SU-DHL-6 (cell line): Measurements from ENCODE around the gene GPC2.
"Not testable (repeated sequence)": the region's sequence is repeated elsewhere in the genome, so short reads cannot be mapped to it uniquely, and the experiment has no call there.

Experiments
- H2AFZ ChIP-seq: fragments of 200-600 bp; sonication (generic); 2 replicates; pipeline ENCODE4 v1.6.1; 2014; ENCODE audit warnings: low read depth, mild to moderate bottlenecking, moderate library complexity, mixed read lengths, antibody characterized with exemption, low read length; ENCODE audit not compliant: severe bottlenecking
- H3F3A ChIP-seq: fragments of 200-600 bp; shearing (Covaris generic); 2 replicates; pipeline ENCODE4 v1.6.0; 2016; ENCODE audit warnings: antibody characterized with exemption, mild to moderate bottlenecking; ENCODE audit not compliant: insufficient read depth
- H3K27ac ChIP-seq: fragments of 200-600 bp; sonication (generic); 2 replicates; pipeline ENCODE4 v1.5.1; 2016; ENCODE audit warnings: low read depth, mild to moderate bottlenecking, low read length, moderate library complexity, mixed read lengths
- H3K27me3 ChIP-seq: fragments of 200-600 bp; sonication (generic), shearing (Covaris generic); 2 replicates; pipeline ENCODE4 v1.6.0; 2014; ENCODE audit warnings: mild to moderate bottlenecking, low read length
- H3K36me3 ChIP-seq: fragments of 200-600 bp; sonication (generic); 2 replicates; pipeline ENCODE4 v1.6.1; 2014; ENCODE audit warnings: mild to moderate bottlenecking, low read length, mixed read lengths
- H3K4me2 ChIP-seq: fragments of 300-600, 200-600 bp; shearing (Covaris generic), sonication (generic); 2 replicates; pipeline ENCODE4 v1.6.0; 2014; ENCODE audit warnings: low read length, low read depth, mild to moderate bottlenecking; ENCODE audit not compliant: poor library complexity, severe bottlenecking
- H3K4me3 ChIP-seq: fragments of 200-600 bp; sonication (generic); 2 replicates; pipeline ENCODE4 v1.5.1; 2014; ENCODE audit warnings: antibody characterized with exemption, low read length, mild to moderate bottlenecking, mixed read lengths; ENCODE audit not compliant: insufficient read depth, poor library complexity, severe bottlenecking
- H3K79me2 ChIP-seq: fragments of 200-600 bp; sonication (generic); 2 replicates; pipeline ENCODE4 v1.6.1; 2014; ENCODE audit warnings: mild to moderate bottlenecking, low read length, moderate library complexity; ENCODE audit not compliant: insufficient read depth
- H3K9ac ChIP-seq: fragments of 200-600 bp; sonication (generic); 2 replicates; pipeline ENCODE4 v1.7.0; 2014; ENCODE audit warnings: mild to moderate bottlenecking, low read length
- H3K9me2 ChIP-seq: fragments of 200-600 bp; sonication (generic); replicated peaks from 2 replicates; pipeline ENCODE4 v1.6.1; 2014; ENCODE audit warnings: low read length; ENCODE audit not compliant: insufficient read depth
- H3K9me3 ChIP-seq: fragments of 200-600 bp; sonication (generic); 2 replicates; pipeline ENCODE4 v1.6.1; 2014; ENCODE audit warnings: low read length, mixed read lengths; ENCODE audit not compliant: insufficient read depth
- H4K20me1 ChIP-seq: fragments of 200-600 bp; sonication (generic); 2 replicates; pipeline ENCODE4 v1.6.1; 2014; ENCODE audit warnings: low read depth, mild to moderate bottlenecking, antibody characterized with exemption, low read length, moderate library complexity, mixed read lengths
- EZH2phosphoT487 ChIP-seq: fragments of 200-600 bp; sonication (generic), shearing (Covaris generic); conservative IDR thresholded peaks from 2 replicates; pipeline ENCODE4 v1.6.1; 2018; ENCODE audit warnings: mild to moderate bottlenecking, antibody characterized with exemption, low read length, moderate library complexity, mixed read lengths
- TF ChIP-seq, protein P1 (sequence below): fragments of 200-600 bp; sonication (generic); IDR thresholded peaks from one replicate; pipeline ENCODE4 v1.5.1; 2017; ENCODE audit warnings: antibody characterized with exemption, mild to moderate bottlenecking, low read length, moderate library complexity; ENCODE audit not compliant: insufficient read depth, poor library complexity, severe bottlenecking

GPC2 gene

DNA sequence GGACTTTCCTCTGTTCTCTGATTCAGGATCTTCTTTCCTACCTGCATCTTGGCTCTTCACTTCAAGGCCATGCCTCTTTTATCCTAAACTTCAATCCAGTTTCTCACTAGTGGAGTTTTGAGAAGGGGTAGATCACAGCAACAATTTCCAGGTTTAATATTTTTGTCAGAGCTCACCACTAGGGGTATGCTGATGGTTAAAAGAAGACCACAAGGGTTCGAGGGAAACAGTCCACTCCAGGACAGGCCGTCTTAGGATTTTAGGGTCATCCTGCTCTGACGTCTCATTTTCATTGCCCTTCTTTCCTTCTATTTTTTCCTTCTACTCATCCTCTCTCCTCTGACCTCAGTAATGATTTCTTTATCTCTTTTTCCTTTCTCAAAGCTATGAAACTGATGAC lies 11.9 kb upstream of the GPC2 start:
- Histone ChIP-seq H3K9me2 (no peaks in the 10 kb centered on the region), H3K27me3 (no peaks in the 10 kb centered on the region), H3K9me3 (no peaks in the 10 kb centered on the region), H3K79me2 (no peaks in the 10 kb centered on the region), H4K20me1 (no peaks in the 10 kb centered on the region), H2AFZ (peak overlapping the region; percentile 6), H3K4me2 (peak overlapping the region; percentile 62), H3K36me3 (no peaks in the 10 kb centered on the region), H3K4me3 (no peak overlapping the region), H3K9ac (peak overlapping the region; percentile 52), H3K27ac (peak overlapping the region; percentile 94), H3F3A (peaks cover 38% of the 10 kb centered on the region)
- TF ChIP-seq, protein P1, sequence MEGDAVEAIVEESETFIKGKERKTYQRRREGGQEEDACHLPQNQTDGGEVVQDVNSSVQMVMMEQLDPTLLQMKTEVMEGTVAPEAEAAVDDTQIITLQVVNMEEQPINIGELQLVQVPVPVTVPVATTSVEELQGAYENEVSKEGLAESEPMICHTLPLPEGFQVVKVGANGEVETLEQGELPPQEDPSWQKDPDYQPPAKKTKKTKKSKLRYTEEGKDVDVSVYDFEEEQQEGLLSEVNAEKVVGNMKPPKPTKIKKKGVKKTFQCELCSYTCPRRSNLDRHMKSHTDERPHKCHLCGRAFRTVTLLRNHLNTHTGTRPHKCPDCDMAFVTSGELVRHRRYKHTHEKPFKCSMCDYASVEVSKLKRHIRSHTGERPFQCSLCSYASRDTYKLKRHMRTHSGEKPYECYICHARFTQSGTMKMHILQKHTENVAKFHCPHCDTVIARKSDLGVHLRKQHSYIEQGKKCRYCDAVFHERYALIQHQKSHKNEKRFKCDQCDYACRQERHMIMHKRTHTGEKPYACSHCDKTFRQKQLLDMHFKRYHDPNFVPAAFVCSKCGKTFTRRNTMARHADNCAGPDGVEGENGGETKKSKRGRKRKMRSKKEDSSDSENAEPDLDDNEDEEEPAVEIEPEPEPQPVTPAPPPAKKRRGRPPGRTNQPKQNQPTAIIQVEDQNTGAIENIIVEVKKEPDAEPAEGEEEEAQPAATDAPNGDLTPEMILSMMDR: peak; percentile 34
- no peak for TF ChIP-seq EZH2phosphoT487

GRCh38 chr7:100185726-100186125 lies 8.5 kb upstream of the GPC2 start:
- Histone ChIP-seq H3K36me3 (no peaks in the 10 kb centered on the region), H3F3A (peaks cover 27% of the 10 kb centered on the region), H3K4me2 (no peak overlapping the region), H3K9me3 (no peaks in the 10 kb centered on the region), H4K20me1 (no peaks in the 10 kb centered on the region), H3K9me2 (no peaks in the 10 kb centered on the region), H3K27ac (no peak overlapping the region), H3K79me2 (no peaks in the 10 kb centered on the region), H3K27me3 (no peaks in the 10 kb centered on the region), H2AFZ (no peak overlapping the region), H3K9ac (no peak overlapping the region), H3K4me3 (no peak overlapping the region)
- no peak for TF ChIP-seq EZH2phosphoT487
- TF ChIP-seq, protein P1: no peak

DNA sequence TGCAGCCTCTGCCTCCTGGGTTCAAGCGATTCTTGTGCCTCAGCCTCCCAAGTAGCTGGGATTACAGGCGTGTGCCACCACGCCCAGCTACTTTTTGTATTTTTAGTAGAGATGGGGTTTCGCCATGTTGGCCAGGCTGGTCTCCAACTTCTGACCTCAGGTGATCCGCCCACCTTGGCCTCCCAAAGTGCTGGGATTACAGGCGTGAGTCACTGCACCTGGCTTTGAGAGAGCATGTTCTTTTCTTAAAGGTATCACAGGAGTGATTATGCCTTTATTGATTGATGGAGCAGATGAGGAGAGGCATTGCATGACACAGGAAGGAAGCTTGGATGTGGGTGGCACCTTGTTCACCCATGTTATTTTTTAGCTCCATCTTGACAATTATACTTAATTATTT lies 5.9 kb upstream of the GPC2 start:
- not testable (repeated sequence) for H3K79me2 ChIP-seq, H3K4me2 ChIP-seq, H3K27me3 ChIP-seq, H3K9ac ChIP-seq, H3K9me3 ChIP-seq, H3K9me2 ChIP-seq, H4K20me1 ChIP-seq, H3K36me3 ChIP-seq, H3K4me3 ChIP-seq
- Histone ChIP-seq H3K27ac (peak overlapping the region; percentile 48; the same call in 1 of the 2 replicates), H2AFZ (peak overlapping the region; percentile 84), H3F3A (peaks cover 36% of the 10 kb centered on the region)

DNA sequence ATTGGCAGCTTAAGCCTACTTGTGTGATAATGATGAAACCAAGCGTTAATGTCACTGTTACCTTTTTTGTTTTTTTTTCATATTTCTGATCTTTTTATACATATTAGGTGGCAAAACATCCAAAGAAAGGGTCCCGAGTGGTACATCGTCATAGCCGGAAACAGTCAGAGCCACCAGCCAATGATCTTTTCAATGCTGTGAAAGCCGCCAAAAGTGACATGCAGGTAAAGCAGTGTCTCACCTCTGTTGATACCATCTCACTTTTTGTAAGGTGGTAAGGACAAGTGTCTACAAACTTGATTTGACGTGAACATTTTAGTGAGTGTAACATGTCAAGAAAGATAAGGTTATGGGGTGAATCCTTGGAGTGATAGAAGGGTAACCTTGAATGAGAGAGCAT lies 5.4 kb upstream of the GPC2 start:
- H3K79me2 ChIP-seq, H3K9me3 ChIP-seq, H3K27me3 ChIP-seq, H3K36me3 ChIP-seq, H3K9me2 ChIP-seq, H3K4me3 ChIP-seq, H4K20me1 ChIP-seq: not testable (repeated sequence)
- Histone ChIP-seq H3K4me2 (peak overlapping the region; percentile 47), H3K9ac (peak overlapping the region; percentile 40; the same call in 1 of the 2 replicates), H2AFZ (peak overlapping the region; percentile 84), H3K27ac (peak overlapping the region; percentile 66), H3F3A (peaks cover 36% of the 10 kb centered on the region)

GRCh38 chr7:100180084-100180483 lies 2.9 kb upstream of the GPC2 start:
- not testable (repeated sequence) for H4K20me1 ChIP-seq, H3K27me3 ChIP-seq, H3K4me3 ChIP-seq, H3K9me2 ChIP-seq, H3K79me2 ChIP-seq, H3K36me3 ChIP-seq, H3K9me3 ChIP-seq
- Histone ChIP-seq H3K9ac (peak overlapping the region; percentile 40), H3K4me2 (peak overlapping the region; percentile 47), H2AFZ (peak overlapping the region; percentile 84), H3K27ac (peak overlapping the region; percentile 66), H3F3A (peaks cover 39% of the 10 kb centered on the region)
